ENCODE data around the gene SMARCD3.

- TF ChIP-seq ZNF274 (IDR thresholded peaks at IDR 0.05; ENCODE audit: low read depth, low read length) (no peak), YY1 (IDR thresholded peaks at IDR 0.05; ENCODE audit: insufficient read depth, insufficient read length) (no peak), SUZ12 (IDR thresholded peaks at IDR 0.05; ENCODE audit: extremely low read depth, insufficient read depth, insufficient read length) (no peak)
Measured at GRCh38 chr7:151232091-151232916, 16.2 kb downstream of the SMARCD3 start, which contains the start of gene CHPF2.
